ENCODE measurements around the gene ROR2.

DNA sequence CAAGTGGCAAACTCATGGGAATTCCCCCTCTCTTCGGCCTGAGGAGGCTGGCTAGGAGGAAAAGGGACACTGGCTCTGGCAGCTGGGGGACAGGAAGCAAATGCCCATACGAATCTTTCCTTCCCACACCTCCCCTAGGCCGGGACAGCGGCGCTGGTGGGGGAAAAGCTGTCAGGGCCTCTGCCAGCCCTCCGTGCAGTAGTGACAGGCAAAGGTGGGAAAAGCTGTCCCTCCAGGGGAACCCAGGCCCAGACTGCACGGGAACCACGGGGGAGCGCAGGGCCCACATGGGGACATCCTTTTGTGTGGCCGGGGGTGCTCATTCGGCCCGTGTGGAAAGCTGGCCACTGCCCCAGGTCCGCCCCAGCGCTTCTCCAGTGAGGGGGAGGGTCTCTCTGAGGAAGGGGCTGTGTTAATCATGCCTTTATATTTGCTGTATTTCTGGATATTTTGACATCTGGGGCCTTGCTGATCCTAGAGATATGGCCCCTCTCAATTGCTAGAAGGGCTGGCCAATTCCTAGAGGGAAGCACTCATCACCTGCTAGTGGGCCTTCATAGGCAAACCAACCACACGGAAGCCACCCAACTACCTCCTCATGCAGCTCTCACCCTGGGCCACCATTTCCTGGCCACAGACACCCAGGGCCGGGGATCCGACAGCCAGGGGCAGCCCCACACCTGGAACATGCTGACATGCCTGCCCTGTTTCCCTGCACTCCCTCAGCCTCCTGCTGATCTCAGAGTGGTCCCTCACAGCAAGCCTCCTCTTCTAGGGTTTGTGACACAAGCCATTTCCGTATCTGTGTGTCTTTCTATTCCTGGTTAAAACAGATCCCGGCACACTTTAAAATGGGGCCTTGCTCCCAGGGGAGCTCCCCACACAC is 138.8 kb downstream of the ROR2 start:
- TF ChIP-seq, protein P1, sequence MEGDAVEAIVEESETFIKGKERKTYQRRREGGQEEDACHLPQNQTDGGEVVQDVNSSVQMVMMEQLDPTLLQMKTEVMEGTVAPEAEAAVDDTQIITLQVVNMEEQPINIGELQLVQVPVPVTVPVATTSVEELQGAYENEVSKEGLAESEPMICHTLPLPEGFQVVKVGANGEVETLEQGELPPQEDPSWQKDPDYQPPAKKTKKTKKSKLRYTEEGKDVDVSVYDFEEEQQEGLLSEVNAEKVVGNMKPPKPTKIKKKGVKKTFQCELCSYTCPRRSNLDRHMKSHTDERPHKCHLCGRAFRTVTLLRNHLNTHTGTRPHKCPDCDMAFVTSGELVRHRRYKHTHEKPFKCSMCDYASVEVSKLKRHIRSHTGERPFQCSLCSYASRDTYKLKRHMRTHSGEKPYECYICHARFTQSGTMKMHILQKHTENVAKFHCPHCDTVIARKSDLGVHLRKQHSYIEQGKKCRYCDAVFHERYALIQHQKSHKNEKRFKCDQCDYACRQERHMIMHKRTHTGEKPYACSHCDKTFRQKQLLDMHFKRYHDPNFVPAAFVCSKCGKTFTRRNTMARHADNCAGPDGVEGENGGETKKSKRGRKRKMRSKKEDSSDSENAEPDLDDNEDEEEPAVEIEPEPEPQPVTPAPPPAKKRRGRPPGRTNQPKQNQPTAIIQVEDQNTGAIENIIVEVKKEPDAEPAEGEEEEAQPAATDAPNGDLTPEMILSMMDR (IDR thresholded peaks at IDR 0.05): no peak
- no peak for TF ChIP-seq POLR2A (IDR thresholded peaks at IDR 0.05)

All from Peyer's patch (tissue), 4 donors.